Stimulated activated CD8-positive, alpha-beta memory T cell treated with anti-CD3 and anti-CD28 coated beads, Interleukin-15, amount 100 ng/mL, for 4 hours (primary cell): ENCODE data around the gene PDE6H.

ENCODE experiments used
- DNase-seq, 2 donors: peaks; one replicate each; pipeline ENCODE4 v3.0.0-alpha.2; 2020; ENCODE audit warnings: low read depth in 2 of 2

The PDE6H gene

GRCh38 chr12:15001733-15002382, 29.0 kb downstream of the PDE6H start:
- DNase-seq: no peak

- DNase-seq: no peak
These were observed 31.6 kb downstream of the PDE6H start for GRCh38 chr12:15004421-15004820.

- no peak for DNase-seq
These were observed 32.2 kb downstream of the PDE6H start for GRCh38 chr12:15005064-15005463.

- DNase-seq: no peak
These were observed 34.7 kb downstream of the PDE6H start for GRCh38 chr12:15007551-15007950.

DNA sequence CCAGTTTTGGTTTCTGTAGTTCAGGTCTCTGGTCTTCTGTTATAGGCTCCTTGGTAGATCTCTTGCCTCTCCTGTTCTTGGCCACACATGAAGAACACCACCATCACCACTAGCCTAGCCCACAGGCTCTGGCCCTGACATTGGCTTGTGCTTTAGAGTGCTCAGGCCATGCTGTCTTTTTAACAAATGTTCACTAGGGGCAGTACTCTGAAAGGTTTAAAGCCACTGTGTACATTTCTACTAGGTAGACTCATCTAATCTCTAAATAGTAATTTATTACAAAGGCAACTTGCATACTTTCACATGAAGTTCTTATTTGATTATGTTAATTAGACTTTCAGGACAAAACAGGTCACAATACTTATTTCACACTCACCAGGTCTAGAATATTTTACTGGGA, 38.3 kb downstream of the PDE6H start:
- DNase-seq: no peak

GRCh38 chr12:15013634-15014179, 40.9 kb downstream of the PDE6H start:
- DNase-seq: no peak

DNA sequence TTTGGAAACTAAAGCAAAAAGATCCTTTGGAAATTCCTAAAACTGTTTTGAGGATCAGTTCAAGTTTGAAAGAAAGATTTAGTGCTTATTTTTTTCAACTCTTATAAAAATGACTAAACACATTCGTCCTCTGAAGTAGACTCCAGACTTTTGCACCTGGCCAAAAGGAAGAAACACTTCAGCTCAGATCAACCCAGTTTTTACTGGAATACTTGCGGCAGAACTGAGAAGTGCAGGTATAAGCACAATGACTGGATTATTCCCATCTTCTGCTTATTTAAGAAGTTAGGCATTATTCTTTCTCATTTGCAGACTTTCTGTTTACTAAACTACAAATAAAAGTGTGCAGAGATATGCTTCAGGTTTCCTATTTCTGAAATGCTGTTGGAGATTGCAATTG, 41.9 kb downstream of the PDE6H start:
- DNase-seq: no peak

DNA sequence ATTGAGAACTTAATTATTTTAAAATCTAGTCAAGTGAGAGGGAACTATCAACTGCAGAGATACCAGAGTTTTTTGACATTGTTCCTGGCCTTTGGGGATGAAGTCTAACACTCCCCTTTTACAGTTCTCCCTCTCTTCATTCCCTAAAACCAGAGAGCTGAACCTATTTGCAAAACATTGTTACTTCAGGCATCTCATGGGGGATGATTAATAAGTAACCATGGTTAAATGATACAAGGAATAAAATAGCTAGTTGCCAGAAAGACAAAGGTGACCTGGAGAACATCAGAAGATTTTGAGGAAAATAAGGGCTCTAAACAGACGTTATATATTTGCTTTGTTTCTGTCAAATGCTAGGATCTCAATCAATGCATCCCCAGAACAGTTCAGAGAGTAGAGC, 42.3 kb downstream of the PDE6H start:
- DNase-seq: no peak

DNA sequence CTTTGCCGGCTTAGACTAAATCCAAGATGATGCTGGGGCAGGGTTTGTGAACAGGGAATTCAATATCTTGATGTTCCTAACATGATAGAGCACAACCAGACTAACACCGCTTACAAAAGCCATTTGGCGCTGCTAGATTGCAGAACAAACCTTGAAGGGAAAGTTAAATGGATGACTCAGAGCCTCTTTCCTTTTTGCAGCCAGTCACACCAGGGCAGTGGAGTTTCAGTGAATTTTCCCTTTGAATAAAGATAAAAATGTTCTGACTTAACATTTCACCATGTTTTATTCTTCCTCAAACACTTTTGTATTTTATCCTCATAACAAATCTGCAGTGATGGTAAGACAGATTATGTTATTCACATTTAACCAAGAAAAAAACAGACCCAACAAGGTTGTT, 47.3 kb downstream of the PDE6H start:
- no peak for DNase-seq
